Stimulated activated CD4-positive, alpha-beta T cell treated with anti-CD3 and anti-CD28 coated beads, Interleukin-2, amount 100 ng/mL, for 4 hours (primary cell): Measurements from ENCODE around the gene LCE1B.

Source experiments
- DNase-seq: peaks from one replicate; pipeline ENCODE4 v3.0.0-alpha.2; 2020; ENCODE audit warnings: low read depth

The LCE1B gene

DNA sequence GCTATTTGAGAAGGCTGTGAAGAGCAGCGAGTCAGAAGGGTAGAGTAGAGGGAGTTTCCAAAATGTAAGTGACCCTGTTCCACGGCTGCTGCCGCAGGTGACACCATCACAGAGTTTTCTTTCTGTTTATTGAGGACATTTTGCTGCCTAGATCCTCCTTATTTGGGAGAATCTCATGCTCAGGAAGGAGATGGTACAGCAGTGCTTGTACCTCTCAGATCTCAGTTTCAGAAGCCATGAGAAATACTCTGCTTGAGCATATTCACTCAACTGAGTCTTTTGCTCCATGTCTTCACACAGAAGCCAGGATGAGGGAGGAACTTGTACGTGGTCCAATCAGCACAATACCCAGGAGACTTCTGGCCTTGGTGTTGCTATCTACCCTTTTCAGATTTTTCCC lies 49.6 kb downstream of the LCE1B start:
- DNase-seq, result no peak
